IMR-90 (cell line): Measurements from ENCODE around the gene DUSP28.

Experiments used
- CEBPB ChIP-seq: IDR thresholded peaks from 2 replicates; pipeline ENCODE4 v1.6.1; 2012; ENCODE audit warnings: low read depth, low read length, improper control_type of control experiment
- CHD1 ChIP-seq: IDR thresholded peaks from 2 replicates; pipeline ENCODE4 v1.6.1; 2012; ENCODE audit warnings: low read depth, low read length, improper control_type of control experiment
- MAFK ChIP-seq: IDR thresholded peaks from 2 replicates; pipeline ENCODE4 v1.6.1; 2012; ENCODE audit warnings: low read depth, low read length, improper control_type of control experiment
- MAZ ChIP-seq: IDR thresholded peaks from 2 replicates; pipeline ENCODE4 v1.6.1; 2012; ENCODE audit warnings: low read depth, mild to moderate bottlenecking, low read length, improper control_type of control experiment, moderate library complexity, borderline replicate concordance
- POLR2A ChIP-seq: IDR thresholded peaks from 2 replicates; pipeline ENCODE4 v1.6.1; 2012; ENCODE audit warnings: mild to moderate bottlenecking, low read depth, low read length
- RAD21 ChIP-seq: IDR thresholded peaks from 2 replicates; pipeline ENCODE4 v1.6.1; 2012; ENCODE audit warnings: low read length, improper control_type of control experiment
- RCOR1 ChIP-seq: IDR thresholded peaks from 2 replicates; pipeline ENCODE4 v1.6.1; 2012; ENCODE audit warnings: mild to moderate bottlenecking, low read length, improper control_type of control experiment; ENCODE audit not compliant: insufficient replicate concordance
- TF ChIP-seq, protein P1 (sequence below): conservative IDR thresholded peaks from 2 replicates; pipeline ENCODE4 v1.5.1; 2012; ENCODE audit warnings: mild to moderate bottlenecking, low read depth, low read length, improper control_type of control experiment
- TF ChIP-seq, protein P2 (sequence below): fragments of 150-350 bp; IDR thresholded peaks from 2 replicates; pipeline ENCODE4 v1.6.1; 2016; ENCODE audit warnings: low read depth, mild to moderate bottlenecking, low read length, moderate library complexity, borderline replicate concordance
- TF ChIP-seq, protein P3 (sequence below): fragments of 150-350 bp; IDR thresholded peaks from 2 replicates; pipeline ENCODE4 v1.6.1; 2017; ENCODE audit warnings: mild to moderate bottlenecking, antibody characterized with exemption, low read length, low read depth

DNA sequence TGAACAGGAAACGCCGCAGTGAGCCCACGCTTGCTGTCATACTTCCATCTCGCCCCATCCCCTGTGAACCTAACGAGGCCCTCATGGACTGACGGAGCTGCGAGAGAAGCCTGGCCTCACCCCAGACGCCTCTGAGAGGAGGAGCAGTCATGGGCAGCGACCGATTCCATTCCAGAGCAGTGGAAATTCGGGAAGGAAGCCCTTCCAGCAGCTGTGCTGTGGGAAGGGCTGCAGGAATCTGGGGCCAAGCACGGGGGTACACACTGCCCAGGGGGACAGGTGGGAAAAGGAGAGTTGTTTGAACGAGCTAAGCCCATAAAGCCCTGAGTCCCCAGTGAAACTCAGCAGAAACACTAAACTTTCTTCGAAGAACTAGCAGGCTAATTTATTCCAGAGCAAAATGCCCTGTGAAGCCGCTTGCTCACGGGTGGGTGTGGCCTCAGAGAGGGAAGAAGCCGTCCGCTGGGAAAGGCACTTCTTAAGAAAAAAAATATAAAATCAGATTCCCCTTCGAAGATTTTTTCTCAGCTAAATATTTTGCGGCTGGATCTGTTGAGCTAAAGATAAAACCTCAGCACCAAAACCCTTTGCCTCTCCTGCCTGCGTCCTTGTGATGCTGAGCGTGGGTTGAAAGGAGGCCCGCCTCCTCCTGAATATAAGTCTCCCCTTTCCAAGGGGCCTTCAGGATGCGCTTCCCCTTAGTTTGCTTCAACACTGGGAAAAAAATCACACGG, 40.6 kb upstream of the DUSP28 start:
- TF ChIP-seq, protein P1, sequence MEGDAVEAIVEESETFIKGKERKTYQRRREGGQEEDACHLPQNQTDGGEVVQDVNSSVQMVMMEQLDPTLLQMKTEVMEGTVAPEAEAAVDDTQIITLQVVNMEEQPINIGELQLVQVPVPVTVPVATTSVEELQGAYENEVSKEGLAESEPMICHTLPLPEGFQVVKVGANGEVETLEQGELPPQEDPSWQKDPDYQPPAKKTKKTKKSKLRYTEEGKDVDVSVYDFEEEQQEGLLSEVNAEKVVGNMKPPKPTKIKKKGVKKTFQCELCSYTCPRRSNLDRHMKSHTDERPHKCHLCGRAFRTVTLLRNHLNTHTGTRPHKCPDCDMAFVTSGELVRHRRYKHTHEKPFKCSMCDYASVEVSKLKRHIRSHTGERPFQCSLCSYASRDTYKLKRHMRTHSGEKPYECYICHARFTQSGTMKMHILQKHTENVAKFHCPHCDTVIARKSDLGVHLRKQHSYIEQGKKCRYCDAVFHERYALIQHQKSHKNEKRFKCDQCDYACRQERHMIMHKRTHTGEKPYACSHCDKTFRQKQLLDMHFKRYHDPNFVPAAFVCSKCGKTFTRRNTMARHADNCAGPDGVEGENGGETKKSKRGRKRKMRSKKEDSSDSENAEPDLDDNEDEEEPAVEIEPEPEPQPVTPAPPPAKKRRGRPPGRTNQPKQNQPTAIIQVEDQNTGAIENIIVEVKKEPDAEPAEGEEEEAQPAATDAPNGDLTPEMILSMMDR: no peak
- no peak for TF ChIP-seq CEBPB
- TF ChIP-seq, protein P2, sequence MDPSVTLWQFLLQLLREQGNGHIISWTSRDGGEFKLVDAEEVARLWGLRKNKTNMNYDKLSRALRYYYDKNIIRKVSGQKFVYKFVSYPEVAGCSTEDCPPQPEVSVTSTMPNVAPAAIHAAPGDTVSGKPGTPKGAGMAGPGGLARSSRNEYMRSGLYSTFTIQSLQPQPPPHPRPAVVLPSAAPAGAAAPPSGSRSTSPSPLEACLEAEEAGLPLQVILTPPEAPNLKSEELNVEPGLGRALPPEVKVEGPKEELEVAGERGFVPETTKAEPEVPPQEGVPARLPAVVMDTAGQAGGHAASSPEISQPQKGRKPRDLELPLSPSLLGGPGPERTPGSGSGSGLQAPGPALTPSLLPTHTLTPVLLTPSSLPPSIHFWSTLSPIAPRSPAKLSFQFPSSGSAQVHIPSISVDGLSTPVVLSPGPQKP: no peak
- TF ChIP-seq POLR2A: no peak
- TF ChIP-seq, protein P3, sequence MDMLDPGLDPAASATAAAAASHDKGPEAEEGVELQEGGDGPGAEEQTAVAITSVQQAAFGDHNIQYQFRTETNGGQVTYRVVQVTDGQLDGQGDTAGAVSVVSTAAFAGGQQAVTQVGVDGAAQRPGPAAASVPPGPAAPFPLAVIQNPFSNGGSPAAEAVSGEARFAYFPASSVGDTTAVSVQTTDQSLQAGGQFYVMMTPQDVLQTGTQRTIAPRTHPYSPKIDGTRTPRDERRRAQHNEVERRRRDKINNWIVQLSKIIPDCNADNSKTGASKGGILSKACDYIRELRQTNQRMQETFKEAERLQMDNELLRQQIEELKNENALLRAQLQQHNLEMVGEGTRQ: no peak
- no peak for TF ChIP-seq RAD21
- TF ChIP-seq MAFK: no peak
- no peak for TF ChIP-seq RCOR1
- TF ChIP-seq MAZ: no peak
- TF ChIP-seq CHD1: no peak
